Kidney (tissue), 14 donors: ENCODE results near the gene ABCB9. TPM values are rescaled to one million over a fixed set of nuclear protein-coding genes. Genes with fewer than 3 reads are reported as not detected.

Experiments
- DNase-seq, 5 donors: peaks; one replicate each; pipeline ENCODE4 v3.0.0-alpha.2; 2013 to 2020
- FAIRE-seq: peaks from 2 replicates; lab custom pipeline; 2012; peaks lifted over from hg19 to GRCh38; lab: Jason Lieb, UNC
- H3K27ac ChIP-seq, 2 donors: one replicate each; pipeline ENCODE4 v1.7.0; 2013; ENCODE audit warnings: low read depth in 2 of 2, low read length in 2 of 2, inconsistent platforms in 1 of 2
- H3K27me3 ChIP-seq: one replicate; pipeline ENCODE4 v1.7.1; 2013; ENCODE audit warnings: low read length, inconsistent platforms; ENCODE audit not compliant: control insufficient read depth, insufficient read depth
- H3K36me3 ChIP-seq, 3 donors: one replicate each; pipeline versions ENCODE4 v1.7.0 to v1.7.1; 2013; ENCODE audit warnings: low read length in 3 of 3, control low read depth in 1 of 3, inconsistent platforms in 1 of 3; ENCODE audit not compliant: insufficient read depth in 3 of 3, control insufficient read depth in 2 of 3
- H3K4me1 ChIP-seq, 3 donors: one replicate each; pipeline versions ENCODE4 v1.7.0 to v1.7.1; 2013; ENCODE audit warnings: low read length in 3 of 3, inconsistent platforms in 1 of 3, low read depth in 1 of 3; ENCODE audit not compliant: control insufficient read depth in 2 of 3, insufficient read depth in 2 of 3
- H3K4me3 ChIP-seq, 3 donors: one replicate each; pipeline versions ENCODE4 v1.7.0 to v1.8.1; 2013; ENCODE audit warnings: low read length in 3 of 3, control low read depth in 1 of 3, inconsistent platforms in 1 of 3
- H3K9ac ChIP-seq, 3 donors: one replicate each; pipeline versions ENCODE4 v1.7.0 to v1.7.1; 2013; ENCODE audit warnings: low read length in 3 of 3, control low read depth in 1 of 3, inconsistent platforms in 1 of 3
- H3K9me3 ChIP-seq, 3 donors: one replicate each; pipeline versions ENCODE4 v1.7.0 to v1.7.1; 2013; ENCODE audit warnings: low read length in 3 of 3, control low read depth in 1 of 3, inconsistent platforms in 1 of 3; ENCODE audit not compliant: control insufficient read depth in 2 of 3, insufficient read depth in 1 of 3
- CTCF ChIP-seq: IDR thresholded peaks from 3 replicates; pipeline ENCODE4 v1.5.1; 2012; ENCODE audit warnings: mild to moderate bottlenecking, moderate library complexity, borderline replicate concordance; ENCODE audit not compliant: insufficient read depth; ENCODE audit errors: extremely low read depth
- intact Hi-C: fragments of 100-400 bp; cut with DNase I; formaldehyde crosslinking; loops from one replicate; pipeline ENCODE4 v1.11.1; 2022
- polyA plus RNA-seq: library from polyadenylated mRNA; stranded (reverse); fragments of 350-450 nt; fragmentation: Illumina TruSeq; extraction: RNeasy Lipid Tissue Mini Kit (QIAGEN cat#74804); gene quantifications from one replicate; pipeline ENCODE4 v1.2.3, GENCODE V29; 2014; ENCODE audit warnings: low read depth, low replicate concordance; ENCODE audit not compliant: insufficient read depth
- total RNA-seq: library from RNA; stranded (reverse); fragmentation: NEBNext Ultra II Directional; extraction: Animal tissue kit (Norgen Biotek cat#: 25700); gene quantifications from one replicate; pipeline ENCODE4 v1.2.1, GENCODE V29; 2021
- donor health status: control.
- donor health status: control.
- donor health status: control.
- donor health status: control.
- donor health status: control.
- donor health status: DM: yes; HTN: yes; CAD: no.
- donor health status: Normal renal cell carcinoma (clear cell type).

Gene ABCB9
- total and polyA plus RNA-seq, 2 donors from 2014 or later: 4.6 to 7.6 TPM

- Histone ChIP-seq H3K27me3 (no peaks in the 10 kb centered on the region), H3K9me3 (no peaks in the 10 kb centered on the region), H3K4me1 (peaks cover under 1 to 28% (median 3%) of the 10 kb centered on the region in 3 donors), H3K27ac (no peak overlapping the region), H3K9ac (no peak overlapping the region), H3K36me3 (peaks cover 0 to 5% (median 4%) of the 10 kb centered on the region in 3 donors), H3K4me3 (no peak overlapping the region)
- DNase-seq (peak in 1 of 5 donors; percentile 75), FAIRE-seq (no peak)
- intact Hi-C loops: no loop called here
- TF ChIP-seq CTCF: no peak
Observed at GRCh38 chr12:122987086-122987951, 21.1 kb upstream of the ABCB9 start.

- peaks cover 0 to 5% (median 4%) of the 10 kb centered on the region in 3 donors for H3K36me3 ChIP-seq
- no peak overlapping the region for H3K9ac ChIP-seq
- FAIRE-seq (no peak), DNase-seq (peak in 2 of 5 donors; percentile 49 to 78)
- H3K27me3 ChIP-seq: no peaks in the 10 kb centered on the region
- H3K4me3 ChIP-seq: no peak overlapping the region
- no peaks in the 10 kb centered on the region for H3K9me3 ChIP-seq
- H3K4me1 ChIP-seq: peaks cover 3 to 37% (median 10%) of the 10 kb centered on the region in 3 donors
- TF ChIP-seq CTCF: no peak
- H3K27ac ChIP-seq: no peak overlapping the region
- intact Hi-C loops: no loop called here
Observed at GRCh38 chr12:122986258-122986871, 20.1 kb upstream of the ABCB9 start.

- no peak for TF ChIP-seq CTCF
- DNase-seq (peak in 2 of 5 donors; percentile 63 to 71), FAIRE-seq (no peak)
- Histone ChIP-seq H3K27ac (peak overlapping the region in 1 of 2 donors; percentile 71), H3K4me1 (peaks cover 3 to 39% (median 11%) of the 10 kb centered on the region in 3 donors), H3K27me3 (no peaks in the 10 kb centered on the region), H3K9me3 (no peaks in the 10 kb centered on the region), H3K4me3 (no peak overlapping the region), H3K9ac (no peak overlapping the region), H3K36me3 (peaks cover 0 to 5% (median 4%) of the 10 kb centered on the region in 3 donors)
- intact Hi-C loops: no loop called here
Observed at GRCh38 chr12:122985338-122986257, 19.3 kb upstream of the ABCB9 start.
